ENCODE results near the gene CPNE6.
"Not testable (repeated sequence)": the region's sequence is repeated elsewhere in the genome, so short reads cannot be mapped to it uniquely, and the experiment has no call there.

CPNE6 gene

GRCh38 chr14:24105609-24106239, 34.4 kb downstream of the CPNE6 start:
- not testable (repeated sequence) for DNase-seq (ENCODE audit: low read depth, low spot score)

GRCh38 chr14:24106672-24107271, 35.4 kb downstream of the CPNE6 start:
- DNase-seq (ENCODE audit: low read depth, low spot score), result no peak

- DNase-seq (ENCODE audit: low read depth, low spot score), result no peak
Measured at GRCh38 chr14:24108336-24108874, 37.0 kb downstream of the CPNE6 start.

GRCh38 chr14:24110060-24110459, 38.7 kb downstream of the CPNE6 start:
- no peak for DNase-seq (ENCODE audit: low read depth, low spot score)

GRCh38 chr14:24110523-24110922, 39.2 kb downstream of the CPNE6 start:
- DNase-seq (ENCODE audit: low read depth, low spot score), result no peak

- DNase-seq (ENCODE audit: low read depth, low spot score), result no peak
Measured at GRCh38 chr14:24113379-24113800, 42.0 kb downstream of the CPNE6 start.

GRCh38 chr14:24113801-24114531, 42.6 kb downstream of the CPNE6 start:
- no peak for DNase-seq (ENCODE audit: low read depth, low spot score)

GRCh38 chr14:24114532-24115421, 43.4 kb downstream of the CPNE6 start, which contains the start of the genes DCAF11 and NRL:
TSS of gene DCAF11 (plus strand) at chr14:24114777. CDS start at chr14:24115595, 818 bp downstream.
TSS of gene NRL (minus strand) at chr14:24114949. CDS start at chr14:24082848, 32,101 bp downstream.
- peak; percentile 99 for DNase-seq (ENCODE audit: low read depth, low spot score)

GRCh38 chr14:24115422-24116127, 44.2 kb downstream of the CPNE6 start:
- DNase-seq (ENCODE audit: low read depth, low spot score), result no peak

GRCh38 chr14:24116128-24116814, 44.9 kb downstream of the CPNE6 start:
- DNase-seq (ENCODE audit: low read depth, low spot score), result no peak

- no peak for DNase-seq (ENCODE audit: low read depth, low spot score)
Measured at GRCh38 chr14:24117179-24117578, 45.8 kb downstream of the CPNE6 start.

- no peak for DNase-seq (ENCODE audit: low read depth, low spot score)
Measured at GRCh38 chr14:24119691-24120090, 48.3 kb downstream of the CPNE6 start.

- no peak for DNase-seq (ENCODE audit: low read depth, low spot score)
Measured at GRCh38 chr14:24121210-24121609, 49.8 kb downstream of the CPNE6 start.

- no peak for DNase-seq (ENCODE audit: low read depth, low spot score)
Measured at GRCh38 chr14:24122416-24122815, 51.1 kb downstream of the CPNE6 start.

GRCh38 chr14:24122898-24123297, 51.5 kb downstream of the CPNE6 start:
- DNase-seq (ENCODE audit: low read depth, low spot score), result no peak

GRCh38 chr14:24123424-24124417, 52.4 kb downstream of the CPNE6 start:
- DNase-seq (ENCODE audit: low read depth, low spot score), result no peak

GRCh38 chr14:24126939-24127338, 55.6 kb downstream of the CPNE6 start:
- no peak for DNase-seq (ENCODE audit: low read depth, low spot score)

- no peak for DNase-seq (ENCODE audit: low read depth, low spot score)
Measured at GRCh38 chr14:24127673-24128072, 56.3 kb downstream of the CPNE6 start.

All from brain pericyte (primary cell).